Bladder microvascular endothelial cell (primary cell): ENCODE measurements around the gene TIGIT. TPM values are rescaled to one million over a fixed set of nuclear protein-coding genes. Genes with fewer than 3 reads are reported as not detected.

Experiments
- total RNA-seq: library from RNA; depleted of rRNA; stranded (reverse); fragments of >200 nt; gene quantifications from 2 replicates; pipeline ENCODE4 v1.2.3, GENCODE V29; 2014

Gene TIGIT
- total RNA-seq, result not detected in 2 replicates

GRCh38 chr3:114293838-114294535, at the start of gene TIGIT:
TIGIT (plus strand) TSS chr3:114294028; CDS start chr3:114294062, 34 bp downstream.

Other genes starting within 250 kb of the TIGIT start
- gene CCDC191, start 237.5 kb upstream of the TIGIT start, total RNA-seq, result 1.3 and 2.6 TPM in 2 replicates
- 29.8 and 65.4 TPM in 2 replicates for gene QTRT2, start 237.3 kb upstream of the TIGIT start, total RNA-seq
- gene DRD3, start 115.0 kb upstream of the TIGIT start, total RNA-seq, result not detected in 2 replicates
- not detected in 2 replicates for gene ZNF80, start 56.5 kb upstream of the TIGIT start, total RNA-seq